Transverse colon (tissue), 4 donors: Measurements from ENCODE around the gene SLC25A1. TPM values are rescaled to one million over a fixed set of nuclear protein-coding genes. Genes with fewer than 3 reads are reported as not detected.
A peak's percentile ranks its signal among the peaks of the same experiment; 100 is the strongest.

Experiments used
- DNase-seq: peaks from one replicate; pipeline ENCODE4 v3.0.0-alpha.2; 2019
- H3K27ac ChIP-seq, 4 donors: fragments of 200-600 bp; sonication (generic); 2 replicates each; pipeline ENCODE4 v1.5.1; 2016 to 2018; ENCODE audit warnings: inconsistent platforms in 4 of 4
- H3K27me3 ChIP-seq: fragments of 200-600 bp; sonication (generic); 2 replicates; pipeline ENCODE4 v1.5.1; 2017; ENCODE audit warnings: inconsistent platforms
- H3K36me3 ChIP-seq, 4 donors: fragments of 200-600 bp; sonication (generic); 2 replicates each; pipeline ENCODE4 v1.5.1; 2017 to 2019; ENCODE audit warnings: inconsistent platforms in 4 of 4
- H3K4me1 ChIP-seq, 4 donors: fragments of 200-600 bp; sonication (generic); 2 replicates each; pipeline ENCODE4 v1.5.1; 2017 to 2020; ENCODE audit warnings: inconsistent platforms in 4 of 4
- H3K4me3 ChIP-seq, 4 donors: fragments of 200-600 bp; sonication (generic); 1 replicate in 1 of 4; 2 replicates in 3 of 4; pipeline versions ENCODE4 v1.5.1 to v1.6.1; 2017 to 2019; ENCODE audit warnings: inconsistent platforms in 4 of 4
- H3K9me3 ChIP-seq, 2 donors: fragments of 200-600 bp; sonication (generic); 2 replicates each; pipeline ENCODE4 v1.5.1; 2017 to 2019; ENCODE audit warnings: inconsistent platforms in 2 of 2
- EP300 ChIP-seq: sonication (generic); formaldehyde crosslinking; IDR thresholded peaks from one replicate; pipeline ENCODE4 v1.6.1; 2017; ENCODE audit warnings: antibody characterized with exemption, low read depth
- POLR2A ChIP-seq: fragments of 450-650 bp; IDR thresholded peaks from one replicate; pipeline ENCODE4 v1.6.1; 2016; ENCODE audit warnings: antibody characterized with exemption, mild to moderate bottlenecking, moderate library complexity
- POLR2AphosphoS5 ChIP-seq, 3 donors: sonication (generic); formaldehyde crosslinking; IDR thresholded peaks; one replicate each; pipeline ENCODE4 v1.6.1; 2016; ENCODE audit warnings: antibody characterized with exemption in 3 of 3
- WGBS, 2 donors: methylation state at CpG; one replicate each; pipeline ENCODE4 v1.1.5; 2018; ENCODE audit warnings: low coverage in 1 of 2; 5-methylcytosine and 5-hydroxymethylcytosine counted together
- in situ Hi-C, 4 donors: fragments of 200-750 bp; cut with MboI; loops; one replicate each; pipeline versions ENCODE4 v1.15.0 to v1.15.1; 2017; ENCODE audit warnings: low sequenced_read_pairs in 3 of 4, low pct_ligation_motif_present in 1 of 4, low pct_unique_long_range_greater_than_20kb in 1 of 4
- intact Hi-C: fragments of 100-400 bp; cut with DNase I; formaldehyde crosslinking; loops from one replicate; pipeline ENCODE4 v1.15.1; 2023; ENCODE audit warnings: low total_unique reads
- total RNA-seq, 4 donors: library from RNA; depleted of rRNA; stranded (reverse); fragments of >200 nt; gene quantifications; one replicate each; pipeline ENCODE4 v1.1.0, GENCODE V29; 2016
- TF ChIP-seq, protein P1 (sequence below), 5 experiments: fragments of 200-600 bp in 3 of 5; fragments of 450-650 bp in 2 of 5; sonication (generic) in 3 of 5; IDR thresholded peaks; 1 replicate in 2 of 5; 2 replicates in 3 of 5; pipeline ENCODE4 v1.5.1; 2016 to 2017; ENCODE audit warnings: antibody characterized with exemption in 5 of 5, inconsistent platforms in 3 of 5, mild to moderate bottlenecking in 2 of 5, moderate library complexity in 1 of 5

The SLC25A1 gene
- 100 to 1,000 TPM in 3 of 4 donors, 10 to 100 TPM in 1; 80.2 to 146 (median 132) TPM for total RNA-seq

DNA sequence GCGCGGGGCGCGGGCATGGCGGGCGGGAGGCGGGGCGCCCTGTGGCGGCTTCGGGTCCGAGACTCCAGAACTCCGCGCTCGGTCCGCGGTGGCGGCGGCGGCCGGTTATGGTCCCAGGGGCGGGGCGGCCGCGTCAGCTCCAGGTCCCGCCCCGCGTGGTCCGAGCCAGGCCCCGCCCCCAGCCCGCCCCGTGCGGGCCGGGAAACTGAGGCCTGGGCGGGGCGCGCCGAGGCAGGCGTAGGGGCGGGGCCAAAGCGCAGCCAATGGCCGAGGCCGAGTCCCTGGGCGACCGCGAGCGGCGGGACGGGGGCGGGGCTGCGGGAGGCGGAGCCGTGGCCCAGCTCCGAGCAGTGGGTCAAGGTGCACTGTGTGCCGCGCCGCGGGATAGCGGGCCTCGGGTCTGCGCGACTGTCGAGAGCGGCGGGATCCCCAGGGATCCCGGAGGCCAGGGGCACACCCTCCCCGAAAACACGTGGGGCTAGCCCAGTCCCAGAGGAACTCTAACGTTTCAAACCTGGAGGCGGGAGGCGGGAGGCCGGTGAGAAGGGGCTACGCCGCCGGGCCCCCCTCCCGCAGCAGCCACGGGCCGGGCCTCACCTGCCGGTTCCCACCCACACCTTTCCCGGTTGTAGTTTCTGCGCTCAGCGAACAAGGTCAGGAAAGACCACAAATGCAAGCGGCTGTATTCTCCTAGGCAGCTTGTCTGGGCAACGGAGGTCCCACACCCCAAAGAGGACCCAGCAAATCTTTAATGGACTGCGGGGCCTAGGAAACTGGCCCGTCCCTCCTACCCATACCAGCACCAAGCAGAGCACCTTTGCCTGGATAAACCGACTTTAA is at the start of gene SLC25A1:
Gene SLC25A1, minus strand, starts transcription at position 80 of the 840 bp plus-strand sequence. Its CDS starts 63 bp downstream, at position 17.
- Histone ChIP-seq H3K36me3 (no peaks in the 10 kb centered on the region), H3K4me1 (peaks cover 10 to 31% (median 27%) of the 10 kb centered on the region in 4 donors), H3K27ac (peak within 1 kb of the TSS; percentile 94 to 97 (median 96)), H3K27me3 (no peaks in the 10 kb centered on the region), H3K9me3 (no peaks in the 10 kb centered on the region), H3K4me3 (peak within 1 kb of the TSS; percentile 87 to 92 (median 88))
- in situ Hi-C loops (loop anchor here in 1 of 4 donors (25.0 kb wide), 1 partner anchor 458 kb away; no protein-coding TSS in a partner anchor), intact Hi-C loops (no loop called here)
- WGBS, 2 donors = 1% methylated on average over 33 of the region's 86 CpGs; no CpG with 5 or more reads in 1 of the 2 donors
- peak; percentile 96 for DNase-seq
- TF ChIP-seq POLR2AphosphoS5 (IDR thresholded peaks at IDR 0.05) = peak; percentile 75 to 79 (median 77)
- TF ChIP-seq POLR2A = peak; percentile 63
- no peak for TF ChIP-seq EP300
- TF ChIP-seq, protein P1, sequence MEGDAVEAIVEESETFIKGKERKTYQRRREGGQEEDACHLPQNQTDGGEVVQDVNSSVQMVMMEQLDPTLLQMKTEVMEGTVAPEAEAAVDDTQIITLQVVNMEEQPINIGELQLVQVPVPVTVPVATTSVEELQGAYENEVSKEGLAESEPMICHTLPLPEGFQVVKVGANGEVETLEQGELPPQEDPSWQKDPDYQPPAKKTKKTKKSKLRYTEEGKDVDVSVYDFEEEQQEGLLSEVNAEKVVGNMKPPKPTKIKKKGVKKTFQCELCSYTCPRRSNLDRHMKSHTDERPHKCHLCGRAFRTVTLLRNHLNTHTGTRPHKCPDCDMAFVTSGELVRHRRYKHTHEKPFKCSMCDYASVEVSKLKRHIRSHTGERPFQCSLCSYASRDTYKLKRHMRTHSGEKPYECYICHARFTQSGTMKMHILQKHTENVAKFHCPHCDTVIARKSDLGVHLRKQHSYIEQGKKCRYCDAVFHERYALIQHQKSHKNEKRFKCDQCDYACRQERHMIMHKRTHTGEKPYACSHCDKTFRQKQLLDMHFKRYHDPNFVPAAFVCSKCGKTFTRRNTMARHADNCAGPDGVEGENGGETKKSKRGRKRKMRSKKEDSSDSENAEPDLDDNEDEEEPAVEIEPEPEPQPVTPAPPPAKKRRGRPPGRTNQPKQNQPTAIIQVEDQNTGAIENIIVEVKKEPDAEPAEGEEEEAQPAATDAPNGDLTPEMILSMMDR (IDR thresholded peaks at IDR 0.05) = no peak

DNA sequence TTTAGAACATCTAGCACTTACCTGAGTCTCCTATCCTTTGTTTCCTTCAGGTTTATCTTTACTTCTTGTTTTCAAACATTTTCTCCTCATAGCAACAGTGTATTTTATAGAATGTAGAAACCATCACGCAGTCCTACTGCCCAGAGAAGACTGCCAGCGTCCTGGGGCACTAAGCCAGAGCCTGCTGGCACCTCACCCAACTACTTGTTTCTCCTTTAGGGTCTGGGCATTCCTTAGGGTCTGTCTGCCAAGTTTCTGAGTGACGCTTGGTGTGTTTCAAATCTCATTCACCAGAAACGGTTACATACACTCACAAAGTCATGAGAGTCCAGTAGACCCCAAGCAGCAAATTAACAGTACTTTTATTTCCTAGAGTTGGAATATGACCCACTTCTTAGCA is 49.6 kb upstream of the SLC25A1 start:
- intact Hi-C loops = no loop called here
- WGBS, 2 donors = 48 to 81% methylated on average over 2 to 4 of the region's 4 CpGs
- no peak for DNase-seq
- Histone ChIP-seq H3K36me3 (no peaks in the 10 kb centered on the region), H3K4me3 (no peak overlapping the region), H3K27ac (no peak overlapping the region), H3K4me1 (no peaks in the 10 kb centered on the region), H3K27me3 (no peaks in the 10 kb centered on the region), H3K9me3 (no peaks in the 10 kb centered on the region)
- TF ChIP-seq EP300 (no peak), POLR2AphosphoS5 (IDR thresholded peaks at IDR 0.05) (no peak), POLR2A (no peak)
- TF ChIP-seq, protein P1 (IDR thresholded peaks at IDR 0.05) = no peak
- in situ Hi-C loops = no loop called here

DNA sequence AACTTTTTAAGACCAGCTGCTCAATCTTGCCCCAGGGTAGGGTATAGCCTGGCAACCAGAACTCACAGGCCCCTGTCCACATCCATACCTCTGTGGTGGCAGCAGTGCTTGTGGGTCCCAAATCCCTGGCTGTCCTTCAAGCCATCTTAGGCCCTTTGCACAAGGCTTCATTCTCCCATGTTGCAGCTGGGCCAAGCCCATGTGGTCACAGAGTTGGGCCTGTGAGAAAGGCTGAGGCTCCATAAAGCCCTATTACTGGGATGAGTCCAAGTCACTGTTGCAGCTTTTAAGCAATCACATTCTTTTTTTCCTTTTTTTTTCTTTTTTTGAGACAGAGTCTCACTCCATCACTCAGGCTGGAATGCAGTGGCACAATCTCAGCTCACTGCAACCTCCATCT is 47.9 kb upstream of the SLC25A1 start:
- H3K4me3 ChIP-seq = no peak overlapping the region
- intact Hi-C loops = no loop called here
- no peak for DNase-seq
- H3K27me3 ChIP-seq = no peaks in the 10 kb centered on the region
- no peak overlapping the region for H3K27ac ChIP-seq
- no peaks in the 10 kb centered on the region for H3K36me3 ChIP-seq
- no peaks in the 10 kb centered on the region for H3K9me3 ChIP-seq
- H3K4me1 ChIP-seq = no peaks in the 10 kb centered on the region
- TF ChIP-seq, protein P1 (IDR thresholded peaks at IDR 0.05) = no peak
- no peak for TF ChIP-seq EP300
- no peak for TF ChIP-seq POLR2A
- no peak for TF ChIP-seq POLR2AphosphoS5 (IDR thresholded peaks at IDR 0.05)
- in situ Hi-C loops = no loop called here

DNA sequence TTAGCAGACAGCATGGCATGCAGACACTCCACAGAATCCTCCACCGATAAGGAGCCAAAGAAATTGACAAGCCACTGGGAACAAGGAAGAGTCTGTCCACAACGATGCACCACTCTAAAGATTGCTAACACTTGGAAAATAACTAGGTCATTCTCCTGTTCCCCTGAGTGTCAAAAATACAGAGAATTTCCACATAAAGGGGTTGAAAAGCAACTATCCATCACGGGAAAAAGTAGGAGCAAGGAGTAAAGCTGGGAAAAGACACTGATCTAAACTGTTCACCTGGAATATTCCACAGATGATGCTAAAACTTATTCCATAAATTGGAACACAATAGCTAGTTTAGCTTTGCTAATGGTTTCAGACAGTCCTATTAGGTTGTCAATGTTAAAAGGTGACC is 47.0 kb upstream of the SLC25A1 start:
- intact Hi-C loops (no loop called here), in situ Hi-C loops (no loop called here)
- Histone ChIP-seq H3K36me3 (no peaks in the 10 kb centered on the region), H3K27me3 (no peaks in the 10 kb centered on the region), H3K27ac (no peak overlapping the region), H3K4me3 (no peak overlapping the region), H3K9me3 (no peaks in the 10 kb centered on the region), H3K4me1 (no peaks in the 10 kb centered on the region)
- WGBS, 2 donors = 86% methylated on average over 3 of the region's 3 CpGs; no CpG with 5 or more reads in 1 of the 2 donors
- no peak for DNase-seq
- TF ChIP-seq POLR2A = no peak
- TF ChIP-seq, protein P1 (IDR thresholded peaks at IDR 0.05) = no peak
- no peak for TF ChIP-seq POLR2AphosphoS5 (IDR thresholded peaks at IDR 0.05)
- TF ChIP-seq EP300 = no peak
